Measurements from ENCODE around the gene FAM78B. TPM values are rescaled to one million over a fixed set of nuclear protein-coding genes. Genes with fewer than 3 reads are reported as not detected.

Gene FAM78B
- total RNA-seq, 1 experiment from 2014 or later: not detected

DNA sequence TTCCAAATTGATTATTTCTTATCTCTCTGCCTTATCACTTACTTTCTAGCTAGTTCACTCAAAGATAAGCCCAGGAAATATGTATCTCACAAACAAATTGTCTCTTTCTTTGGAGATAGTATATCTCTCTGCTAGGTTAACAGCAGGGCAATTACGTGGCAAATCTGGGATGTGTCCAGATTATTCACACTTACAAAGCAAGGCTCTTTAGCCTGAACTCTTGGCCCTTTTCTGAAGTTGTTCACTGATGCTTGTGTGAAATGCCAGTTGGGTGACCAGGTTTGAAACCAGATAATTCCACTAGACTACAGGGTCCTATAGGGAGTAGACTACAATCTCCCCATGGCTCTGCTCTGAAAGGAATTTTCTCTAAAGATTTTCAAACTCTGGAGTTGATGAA, 30.8 kb upstream of the FAM78B start:
- no peaks in the 10 kb centered on the region for H3K9me3 ChIP-seq
- Mint-ChIP-seq H3K9me3 (ENCODE audit: unreplicated experiment) (no peaks in the 10 kb centered on the region), H3K27me3 (ENCODE audit: insufficient read depth, unreplicated experiment) (peaks cover 10% of the 10 kb centered on the region), H3K27ac (ENCODE audit: unreplicated experiment) (no peak overlapping the region), H3K4me1 (ENCODE audit: low read depth, unreplicated experiment) (no peaks in the 10 kb centered on the region), H3K4me3 (ENCODE audit: unreplicated experiment) (no peak overlapping the region), H3K36me3 (ENCODE audit: insufficient read depth, unreplicated experiment) (no peaks in the 10 kb centered on the region)
- BruUV-seq (replicated peaks): no TSS peak
- no peak overlapping the region for H3K4me3 ChIP-seq (ENCODE audit: low read depth, low read length)
- intact Hi-C loops (cut with micrococcal nuclease; ENCODE audit: unreplicated experiment): no loop called here
- DNase-seq: no peak
- ChIA-PET CTCF (no interaction called here), POLR2A (no interaction called here)
- no peak for TF ChIP-seq CTCF (IDR thresholded peaks at IDR 0.05; ENCODE audit: insufficient read depth in 1 of 2, low read depth in 1 of 2, low read length in 1 of 2, severe bottlenecking in 1 of 2, unreplicated experiment in 1 of 2)
- no peaks in the 10 kb centered on the region; the same call in 1 of the 2 replicates for H3K4me1 ChIP-seq
- H3K27me3 ChIP-seq (replicated peaks; ENCODE audit: control insufficient read depth, insufficient read depth, low read length): no peaks in the 10 kb centered on the region
- H3K36me3 ChIP-seq (ENCODE audit: control insufficient read depth, insufficient read depth, low read length): no peaks in the 10 kb centered on the region

- H3K9me3 ChIP-seq: no peaks in the 10 kb centered on the region
- CTCF ChIA-PET: no interaction called here
- Mint-ChIP-seq H3K27me3 (ENCODE audit: insufficient read depth, unreplicated experiment) (peaks cover 11% of the 10 kb centered on the region), H3K4me1 (ENCODE audit: low read depth, unreplicated experiment) (no peaks in the 10 kb centered on the region), H3K9me3 (ENCODE audit: unreplicated experiment) (no peaks in the 10 kb centered on the region), H3K36me3 (ENCODE audit: insufficient read depth, unreplicated experiment) (no peaks in the 10 kb centered on the region), H3K27ac (ENCODE audit: unreplicated experiment) (no peak overlapping the region), H3K4me3 (ENCODE audit: unreplicated experiment) (no peak overlapping the region)
- intact Hi-C loops (cut with micrococcal nuclease; ENCODE audit: unreplicated experiment): no loop called here
- no peaks in the 10 kb centered on the region for H3K36me3 ChIP-seq (ENCODE audit: control insufficient read depth, insufficient read depth, low read length)
- H3K4me1 ChIP-seq: no peaks in the 10 kb centered on the region; the same call in 1 of the 2 replicates
- POLR2A ChIA-PET: no interaction called here
- H3K27me3 ChIP-seq (replicated peaks; ENCODE audit: control insufficient read depth, insufficient read depth, low read length): no peaks in the 10 kb centered on the region
- no peak for TF ChIP-seq CTCF (IDR thresholded peaks at IDR 0.05; ENCODE audit: insufficient read depth in 1 of 2, low read depth in 1 of 2, low read length in 1 of 2, severe bottlenecking in 1 of 2, unreplicated experiment in 1 of 2)
- BruUV-seq (replicated peaks): no TSS peak
- DNase-seq: no peak
- no peak overlapping the region for H3K4me3 ChIP-seq (ENCODE audit: low read depth, low read length)
Measured at GRCh38 chr1:166197141-166197540, 30.3 kb upstream of the FAM78B start.

GRCh38 chr1:166193057-166193698, 26.4 kb upstream of the FAM78B start:
- ChIA-PET POLR2A (no interaction called here), CTCF (no interaction called here)
- no peak for TF ChIP-seq CTCF (IDR thresholded peaks at IDR 0.05; ENCODE audit: insufficient read depth in 1 of 2, low read depth in 1 of 2, low read length in 1 of 2, severe bottlenecking in 1 of 2, unreplicated experiment in 1 of 2)
- no peaks in the 10 kb centered on the region; the same call in 1 of the 2 replicates for H3K4me1 ChIP-seq
- Mint-ChIP-seq H3K27ac (ENCODE audit: unreplicated experiment) (no peak overlapping the region), H3K4me3 (ENCODE audit: unreplicated experiment) (no peak overlapping the region), H3K27me3 (ENCODE audit: insufficient read depth, unreplicated experiment) (peaks cover 16% of the 10 kb centered on the region), H3K4me1 (ENCODE audit: low read depth, unreplicated experiment) (no peaks in the 10 kb centered on the region), H3K36me3 (ENCODE audit: insufficient read depth, unreplicated experiment) (no peaks in the 10 kb centered on the region), H3K9me3 (ENCODE audit: unreplicated experiment) (no peaks in the 10 kb centered on the region)
- no peaks in the 10 kb centered on the region for H3K36me3 ChIP-seq (ENCODE audit: control insufficient read depth, insufficient read depth, low read length)
- DNase-seq: no peak
- H3K9me3 ChIP-seq: no peaks in the 10 kb centered on the region
- H3K27me3 ChIP-seq (replicated peaks; ENCODE audit: control insufficient read depth, insufficient read depth, low read length): no peaks in the 10 kb centered on the region
- intact Hi-C loops (cut with micrococcal nuclease; ENCODE audit: unreplicated experiment): no loop called here
- no peak overlapping the region for H3K4me3 ChIP-seq (ENCODE audit: low read depth, low read length)
- BruUV-seq (replicated peaks): no TSS peak
